CD4-positive, alpha-beta T cell treated with Interleukin-6 for 4 hours (primary cell): ENCODE measurements around the gene SMCO2.

Source experiments
- DNase-seq: peaks from one replicate; pipeline ENCODE4 v3.0.0-alpha.2; 2020; ENCODE audit warnings: mixed read lengths

Gene SMCO2

GRCh38 chr12:27502021-27502435, 55.5 kb downstream of the SMCO2 start:
- DNase-seq, result no peak

GRCh38 chr12:27504507-27504906, 58.0 kb downstream of the SMCO2 start:
- DNase-seq, result no peak

GRCh38 chr12:27505109-27505508, 58.6 kb downstream of the SMCO2 start:
- DNase-seq, result no peak

- DNase-seq, result no peak
Observed at GRCh38 chr12:27505761-27506160, 59.2 kb downstream of the SMCO2 start.

GRCh38 chr12:27506645-27507189, 60.2 kb downstream of the SMCO2 start:
- DNase-seq, result no peak

GRCh38 chr12:27508736-27509431, 62.3 kb downstream of the SMCO2 start:
- DNase-seq, result no peak

- DNase-seq, result no peak
Observed at GRCh38 chr12:27511031-27511722, 64.6 kb downstream of the SMCO2 start.

- DNase-seq, result no peak
Observed at GRCh38 chr12:27511723-27512045, 65.1 kb downstream of the SMCO2 start.

- DNase-seq, result no peak
Observed at GRCh38 chr12:27513155-27513824, 66.8 kb downstream of the SMCO2 start.

- no peak for DNase-seq
Observed at GRCh38 chr12:27515671-27516070, 69.1 kb downstream of the SMCO2 start.

GRCh38 chr12:27516625-27517024, 70.1 kb downstream of the SMCO2 start:
- no peak for DNase-seq

- DNase-seq, result no peak
Observed at GRCh38 chr12:27517546-27517945, 71.0 kb downstream of the SMCO2 start.

- no peak for DNase-seq
Observed at GRCh38 chr12:27517961-27518665, 71.6 kb downstream of the SMCO2 start.

GRCh38 chr12:27521066-27521465, 74.5 kb downstream of the SMCO2 start:
- no peak for DNase-seq

GRCh38 chr12:27521981-27522380, 75.4 kb downstream of the SMCO2 start:
- no peak for DNase-seq

GRCh38 chr12:27523305-27523641, 76.7 kb downstream of the SMCO2 start:
- DNase-seq, result no peak

GRCh38 chr12:27523642-27524493, 77.3 kb downstream of the SMCO2 start, which contains the start of gene PPFIBP1:
PPFIBP1 (plus strand) TSS chr12:27524206; CDS start chr12:27633397, 109,191 bp downstream.
- peak; percentile 96 for DNase-seq

- DNase-seq, result no peak
Observed at GRCh38 chr12:27524494-27524835, 77.9 kb downstream of the SMCO2 start.

- no peak for DNase-seq
Observed at GRCh38 chr12:27524839-27525753, 78.6 kb downstream of the SMCO2 start.

- no peak for DNase-seq
Observed at GRCh38 chr12:27527512-27527911, 81.0 kb downstream of the SMCO2 start.

GRCh38 chr12:27528788-27529187, 82.3 kb downstream of the SMCO2 start:
- no peak for DNase-seq
